Activated naive CD4-positive, alpha-beta T cell treated with anti-CD3 and anti-CD28 coated beads, Interleukin-2, amount 10 ng/mL, durations not matched to agents 7 days and 5 days (primary cell): ENCODE results near the gene MAPKAPK2.
"Not testable (repeated sequence)": the region's sequence is repeated elsewhere in the genome, so short reads cannot be mapped to it uniquely, and the experiment has no call there.

Experiments used
- CTCF ChIA-PET: fragments of 350-600 bp; sonication (Branson Sonifier 250); formaldehyde crosslinking; loops from one replicate; lab custom pipeline; 2021; ENCODE audit warnings: antibody characterized with exemption; lab: Charles Lee
- DNase-seq: peaks from one replicate; pipeline ENCODE4 v3.0.0-alpha.2; 2020
- H3K27ac Mint-ChIP-seq: one replicate; pipeline ENCODE4 v1.8.0; 2021; ENCODE audit warnings: mild to moderate bottlenecking, moderate library complexity, mixed read lengths
- H3K27me3 Mint-ChIP-seq: one replicate; pipeline ENCODE4 v1.8.0; 2021; ENCODE audit warnings: mild to moderate bottlenecking, mixed read lengths
- H3K36me3 Mint-ChIP-seq: one replicate; pipeline ENCODE4 v1.8.0; 2021; ENCODE audit warnings: mixed read lengths
- H3K4me1 Mint-ChIP-seq: one replicate; pipeline ENCODE4 v1.8.0; 2021; ENCODE audit warnings: mixed read lengths
- H3K4me3 Mint-ChIP-seq: one replicate; pipeline ENCODE4 v1.8.0; 2021; ENCODE audit warnings: mild to moderate bottlenecking, moderate library complexity, mixed read lengths
- H3K9me3 Mint-ChIP-seq: one replicate; pipeline ENCODE4 v1.8.0; 2021; ENCODE audit warnings: mixed read lengths

MAPKAPK2 gene

DNA sequence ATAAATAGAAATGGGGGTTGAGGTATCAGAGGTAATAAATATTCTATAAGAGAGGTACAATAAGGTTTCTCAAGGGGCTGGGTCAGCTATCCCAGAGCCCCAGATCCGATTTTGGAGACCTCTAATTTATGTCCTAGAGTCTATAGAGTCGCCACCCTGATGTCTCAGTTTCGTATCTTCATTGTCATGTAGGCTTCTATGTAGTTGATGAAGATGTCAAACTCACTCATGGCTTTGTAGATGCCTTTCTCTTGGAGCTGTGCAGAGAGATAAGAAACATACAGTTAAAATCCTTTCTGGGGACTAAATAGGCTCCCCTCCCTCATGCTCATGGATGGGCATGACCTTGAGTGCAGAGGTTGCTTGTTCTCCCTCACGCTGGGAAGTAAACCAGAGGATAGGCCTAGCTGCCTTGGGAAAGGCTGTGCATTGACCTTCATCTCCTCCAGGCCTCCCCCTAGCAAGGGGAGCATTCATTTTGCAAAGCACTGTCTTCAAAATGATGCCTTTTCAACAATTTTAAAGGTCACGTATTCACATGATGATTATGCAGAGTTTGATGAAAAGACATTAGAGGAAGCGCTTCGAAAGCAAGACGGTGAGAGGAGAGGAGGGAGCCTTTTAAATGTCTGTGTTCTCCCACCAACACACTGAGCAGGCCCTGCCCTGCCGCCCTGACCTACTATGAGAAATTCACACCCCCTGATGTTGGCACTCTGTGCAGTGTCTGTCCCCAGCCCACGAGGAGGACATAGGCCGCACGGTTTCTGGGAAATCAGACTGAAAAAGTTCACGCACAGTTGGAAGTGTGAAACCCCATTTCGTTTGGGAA is 84.0 kb downstream of the MAPKAPK2 start:
- CTCF ChIA-PET, result interaction anchor here (0.7 to 4.3 kb wide), 14 partner anchors 8 to 143 kb away, joined by 3 to 23 read pairs (median 6); no protein-coding TSS in a partner anchor
- Mint-ChIP-seq H3K27me3 (peaks cover 66% of the 10 kb centered on the region), H3K4me1 (peaks cover 71% of the 10 kb centered on the region), H3K27ac (no peak overlapping the region), H3K4me3 (no peak overlapping the region), H3K9me3 (no peaks in the 10 kb centered on the region), H3K36me3 (no peaks in the 10 kb centered on the region)
- DNase-seq, result no peak

DNA sequence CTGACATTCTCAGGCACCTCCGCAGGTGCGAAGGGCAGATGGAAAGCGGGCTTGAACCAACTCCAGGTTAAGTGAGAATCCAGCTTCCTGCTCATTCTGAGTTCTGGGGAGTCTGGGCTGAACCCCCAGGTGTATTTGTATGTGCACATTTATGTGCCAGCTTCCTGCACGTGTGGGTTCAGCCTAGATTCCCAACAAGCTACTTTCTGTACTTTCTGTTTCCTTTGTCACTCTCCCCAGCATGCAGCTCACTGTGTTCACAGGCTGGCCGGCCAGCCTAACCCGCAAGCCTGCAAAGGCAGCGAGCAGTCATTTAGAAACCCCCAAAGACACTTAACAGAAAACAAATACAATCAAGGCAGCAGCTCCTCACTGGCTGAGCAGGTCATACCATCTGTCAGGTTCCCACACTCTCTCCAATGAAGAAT is 84.6 kb downstream of the MAPKAPK2 start:
- Mint-ChIP-seq H3K9me3 (no peaks in the 10 kb centered on the region), H3K36me3 (no peaks in the 10 kb centered on the region), H3K4me1 (peaks cover 75% of the 10 kb centered on the region), H3K27ac (peak overlapping the region; percentile 20), H3K4me3 (no peak overlapping the region), H3K27me3 (peaks cover 66% of the 10 kb centered on the region)
- DNase-seq, result peak; percentile 77
- CTCF ChIA-PET, result interaction anchor here (0.7 to 3.0 kb wide), 12 partner anchors 12 to 143 kb away, joined by 3 to 19 read pairs (median 6); no protein-coding TSS in a partner anchor

DNA sequence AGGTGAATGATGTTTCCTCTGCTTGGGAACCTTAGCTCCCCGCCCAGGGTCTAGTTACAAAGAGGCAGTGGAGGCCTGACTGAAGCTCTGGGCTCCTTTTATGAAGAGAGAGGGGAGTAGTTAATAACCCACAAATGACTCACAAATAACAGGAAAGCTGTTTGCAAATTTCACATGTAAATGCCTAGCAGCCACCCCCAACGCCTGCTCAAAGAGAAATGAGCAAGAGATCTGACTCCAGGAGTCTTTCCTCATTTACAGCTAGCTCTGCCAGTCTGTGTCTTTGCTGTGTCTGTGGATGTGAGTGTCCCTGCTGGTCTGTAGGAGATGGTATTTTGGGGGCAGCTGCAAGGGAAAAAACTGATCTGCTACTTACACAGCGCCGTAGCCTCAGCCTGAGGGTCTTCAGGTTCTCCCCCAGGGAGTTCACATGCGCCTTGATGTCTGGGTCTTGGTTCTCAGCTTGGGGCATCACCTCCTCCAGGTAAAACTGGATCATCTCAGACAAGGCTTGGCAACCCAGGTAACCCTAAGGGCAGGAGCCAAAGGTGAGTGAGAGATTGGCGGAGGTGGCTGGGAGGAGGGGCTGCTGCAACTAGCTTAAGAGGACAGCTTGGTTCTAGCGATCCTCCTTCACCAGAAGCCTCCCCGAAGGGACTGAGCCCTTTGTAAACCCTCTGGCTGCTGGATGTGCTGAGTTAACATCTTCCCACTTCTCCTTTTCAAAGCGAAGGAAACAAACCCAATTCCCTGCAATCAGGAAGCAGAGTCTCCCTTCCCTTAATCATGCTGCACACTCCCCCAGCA is 86.0 kb downstream of the MAPKAPK2 start, which contains the start of gene IL19:
TSS of gene IL19 (plus strand) at position 243 of the 807 bp plus-strand sequence. CDS start 65,890 bp downstream, outside the sequence.
- Mint-ChIP-seq H3K27ac (peak within 1 kb of the TSS; percentile 46), H3K4me3 (no peak within 1 kb of the TSS), H3K9me3 (no peaks in the 10 kb centered on the region), H3K27me3 (peaks cover 76% of the 10 kb centered on the region), H3K36me3 (no peaks in the 10 kb centered on the region), H3K4me1 (peaks cover 75% of the 10 kb centered on the region)
- DNase-seq, result no peak
- CTCF ChIA-PET, result interaction anchor here (0.7 to 3.0 kb wide), 13 partner anchors 8 to 141 kb away, joined by 3 to 19 read pairs (median 4); partner anchors contain the start of gene IL20

DNA sequence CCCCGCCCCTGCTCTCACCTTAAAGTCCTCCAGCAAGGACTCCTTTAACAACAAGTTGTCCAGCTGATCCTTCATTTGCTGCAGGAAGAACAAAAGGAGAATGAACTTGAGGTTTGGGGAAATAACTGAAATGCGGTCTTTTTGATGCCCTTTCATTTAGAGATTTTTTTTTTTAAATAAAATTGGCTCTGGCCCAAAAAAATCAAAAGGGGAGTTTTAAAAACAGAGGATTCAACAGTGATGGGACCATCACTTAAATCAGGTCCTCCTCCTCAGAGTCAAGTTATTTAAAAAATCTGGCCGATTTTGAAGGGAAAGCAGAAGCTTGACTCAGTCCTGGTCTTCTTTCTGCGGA is 86.6 kb downstream of the MAPKAPK2 start:
- H3K4me1 Mint-ChIP-seq, result peaks cover 69% of the 10 kb centered on the region
- DNase-seq, result no peak
- no peaks in the 10 kb centered on the region for H3K9me3 Mint-ChIP-seq
- H3K4me3 Mint-ChIP-seq, result no peak overlapping the region
- peaks cover 79% of the 10 kb centered on the region for H3K27me3 Mint-ChIP-seq
- CTCF ChIA-PET, result interaction anchor here (0.8 to 3.0 kb wide), 6 partner anchors 11 to 140 kb away, joined by 3 to 19 read pairs (median 4); partner anchors contain the start of gene IL20
- H3K27ac Mint-ChIP-seq, result no peak overlapping the region
- no peaks in the 10 kb centered on the region for H3K36me3 Mint-ChIP-seq

DNA sequence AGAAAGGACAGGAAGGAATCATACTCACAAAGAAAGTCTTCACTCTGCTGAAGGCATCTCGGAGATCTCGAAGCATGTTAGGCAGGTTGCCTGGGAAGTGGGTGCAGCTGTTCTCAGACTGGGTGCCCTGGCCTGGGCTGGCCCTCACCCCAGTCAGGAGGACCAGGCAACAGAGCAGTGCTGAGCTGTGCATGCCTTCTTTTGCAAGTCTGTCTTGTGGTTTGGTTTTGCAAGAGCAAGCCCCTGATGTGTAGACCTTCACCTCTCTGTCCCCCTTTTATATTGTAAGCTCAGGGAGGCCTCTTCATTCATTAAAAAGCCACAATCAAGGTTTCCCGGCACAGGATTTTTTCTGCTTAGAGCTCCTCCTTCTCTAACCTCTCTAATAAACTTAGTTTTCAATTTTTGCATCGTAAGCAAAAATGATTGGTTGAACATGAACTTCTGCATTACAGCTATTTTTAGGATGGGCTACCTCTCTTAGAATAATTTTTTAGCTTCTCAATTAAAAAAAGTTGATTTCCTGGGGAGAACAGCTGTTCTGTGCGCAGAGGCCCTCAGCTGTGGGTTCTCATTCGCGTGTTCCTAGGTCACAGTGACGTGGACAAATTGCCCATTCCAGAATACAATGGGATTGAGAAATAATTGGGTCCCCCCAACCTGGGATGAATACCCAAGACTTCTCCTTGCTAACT is 87.7 kb downstream of the MAPKAPK2 start, which contains the start of gene IL10:
TSS of gene IL10 (minus strand) at position 252 of the 695 bp plus-strand sequence. CDS start at position 193, 59 bp downstream.
- no peaks in the 10 kb centered on the region for H3K36me3 Mint-ChIP-seq
- no peak for DNase-seq
- peaks cover 71% of the 10 kb centered on the region for H3K27me3 Mint-ChIP-seq
- no peak within 1 kb of the TSS for H3K27ac Mint-ChIP-seq
- no peak within 1 kb of the TSS for H3K4me3 Mint-ChIP-seq
- no peaks in the 10 kb centered on the region for H3K9me3 Mint-ChIP-seq
- H3K4me1 Mint-ChIP-seq, result peaks cover 59% of the 10 kb centered on the region
- CTCF ChIA-PET, result interaction anchor here (1.1 to 1.6 kb wide), 2 partner anchors 12 to 140 kb away, joined by 4 read pairs; no protein-coding TSS in a partner anchor

GRCh38 chr1:206774093-206774492 is 89.4 kb downstream of the MAPKAPK2 start:
- Mint-ChIP-seq H3K36me3 (no peaks in the 10 kb centered on the region), H3K4me1 (peaks cover 48% of the 10 kb centered on the region), H3K27ac (no peak overlapping the region), H3K27me3 (peaks cover 71% of the 10 kb centered on the region), H3K4me3 (no peak overlapping the region), H3K9me3 (no peaks in the 10 kb centered on the region)
- CTCF ChIA-PET, result interaction anchor here (1.4 to 2.9 kb wide), 2 partner anchors 18 to 39 kb away, joined by 4 to 11 read pairs; no protein-coding TSS in a partner anchor
- DNase-seq, result no peak

DNA sequence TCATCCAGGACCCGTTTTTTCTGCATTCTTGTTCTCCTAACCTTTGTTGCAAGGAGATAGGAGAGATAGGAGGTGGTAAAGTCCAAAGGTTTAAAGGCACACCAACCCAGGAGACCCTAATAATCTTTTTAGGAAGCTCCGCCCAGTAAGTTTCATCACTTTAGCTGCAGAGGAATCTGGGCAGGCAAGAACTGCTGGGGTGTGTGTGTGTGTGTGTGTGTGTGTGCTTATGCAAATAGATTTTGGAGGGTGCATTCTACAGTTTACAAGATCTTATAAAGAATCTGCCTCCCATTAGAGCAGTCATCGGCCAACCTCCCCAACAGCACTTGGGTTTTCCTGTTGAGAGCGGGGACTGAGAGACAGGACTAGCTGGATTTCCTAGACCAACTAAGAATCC is 91.5 kb downstream of the MAPKAPK2 start:
- Mint-ChIP-seq H3K36me3 (no peaks in the 10 kb centered on the region), H3K4me3 (no peak overlapping the region), H3K4me1 (peaks cover 26% of the 10 kb centered on the region), H3K9me3 (no peaks in the 10 kb centered on the region), H3K27ac (no peak overlapping the region), H3K27me3 (peaks cover 54% of the 10 kb centered on the region)
- DNase-seq, result no peak
- CTCF ChIA-PET, result interaction anchor here (1.2 to 2.9 kb wide), 2 partner anchors 8 to 41 kb away, joined by 3 to 11 read pairs; no protein-coding TSS in a partner anchor

GRCh38 chr1:206778031-206778430 is 93.3 kb downstream of the MAPKAPK2 start:
- no peaks in the 10 kb centered on the region for H3K9me3 Mint-ChIP-seq
- peaks cover 23% of the 10 kb centered on the region for H3K4me1 Mint-ChIP-seq
- CTCF ChIA-PET, result interaction anchor here (1.0 to 1.6 kb wide), 3 partner anchors 8 to 51 kb away, joined by 3 to 5 read pairs (median 3); partner anchors contain the start of gene IL19
- no peak overlapping the region for H3K4me3 Mint-ChIP-seq
- peaks cover 40% of the 10 kb centered on the region for H3K27me3 Mint-ChIP-seq
- H3K27ac Mint-ChIP-seq, result no peak overlapping the region
- no peaks in the 10 kb centered on the region for H3K36me3 Mint-ChIP-seq
- DNase-seq, result no peak

DNA sequence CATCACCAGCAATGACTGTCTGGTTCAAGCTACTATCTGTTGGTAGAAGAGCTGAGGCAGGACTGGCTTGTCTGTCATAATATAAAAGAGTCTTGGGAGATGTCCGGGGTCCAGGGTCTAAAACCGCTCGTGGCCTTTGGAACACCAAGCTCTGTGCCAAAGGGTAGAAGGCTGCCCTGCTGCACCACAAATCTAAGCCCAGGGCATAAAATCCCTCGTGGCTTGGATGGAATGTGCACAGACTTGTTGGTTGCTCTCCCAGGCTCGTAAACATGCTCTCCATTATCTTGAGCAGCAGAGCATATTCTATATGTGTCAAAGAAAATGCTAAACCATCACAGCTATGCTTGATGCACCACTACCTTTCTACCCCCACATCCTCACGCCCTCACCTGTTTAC is 94.2 kb downstream of the MAPKAPK2 start:
- Mint-ChIP-seq H3K4me1 (peaks cover 25% of the 10 kb centered on the region), H3K27me3 (peaks cover 31% of the 10 kb centered on the region)
- not testable (repeated sequence) for H3K4me3 Mint-ChIP-seq, DNase-seq, H3K9me3 Mint-ChIP-seq, H3K27ac Mint-ChIP-seq, H3K36me3 Mint-ChIP-seq
- CTCF ChIA-PET, result interaction anchor here (1.1 to 1.6 kb wide), 2 partner anchors 9 to 29 kb away, joined by 3 to 5 read pairs; partner anchors contain the start of gene IL19

GRCh38 chr1:206779638-206780037 is 94.9 kb downstream of the MAPKAPK2 start:
- no peak for DNase-seq
- Mint-ChIP-seq H3K27me3 (peaks cover 30% of the 10 kb centered on the region), H3K36me3 (peaks cover 2% of the 10 kb centered on the region), H3K27ac (no peak overlapping the region), H3K9me3 (no peaks in the 10 kb centered on the region), H3K4me1 (peaks cover 27% of the 10 kb centered on the region), H3K4me3 (no peak overlapping the region)
- CTCF ChIA-PET, result no interaction called here

DNA sequence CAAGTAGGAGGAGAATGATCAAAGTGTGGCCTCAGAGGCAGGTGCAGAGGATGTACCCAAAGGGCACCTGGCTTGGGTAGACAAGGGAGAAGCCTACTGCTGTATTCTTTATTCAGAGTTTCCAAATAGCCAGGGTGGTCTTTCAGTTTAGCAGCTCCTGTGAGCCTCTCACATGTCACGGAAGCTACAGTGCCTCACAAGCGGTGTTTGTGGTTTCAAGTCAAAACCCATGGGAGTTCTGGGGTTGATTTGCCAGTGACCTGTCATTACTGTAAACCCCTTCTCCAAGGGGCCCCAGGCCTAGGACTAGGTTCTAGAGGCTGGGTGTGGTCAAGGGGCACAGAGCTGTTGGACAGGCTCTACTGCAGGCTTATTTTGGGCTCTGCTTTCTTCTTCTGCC is 97.7 kb downstream of the MAPKAPK2 start:
- Mint-ChIP-seq H3K4me1 (peaks cover 54% of the 10 kb centered on the region), H3K27me3 (peaks cover 30% of the 10 kb centered on the region), H3K27ac (no peak overlapping the region), H3K36me3 (peaks cover 4% of the 10 kb centered on the region), H3K4me3 (no peak overlapping the region), H3K9me3 (no peaks in the 10 kb centered on the region)
- no peak for DNase-seq
- CTCF ChIA-PET, result interaction anchor here (1.7 to 4.2 kb wide), 2 partner anchors 44 to 129 kb away, joined by 5 to 11 read pairs; no protein-coding TSS in a partner anchor

- peaks cover 4% of the 10 kb centered on the region for H3K36me3 Mint-ChIP-seq
- H3K27me3 Mint-ChIP-seq, result peaks cover 37% of the 10 kb centered on the region
- H3K4me1 Mint-ChIP-seq, result peaks cover 62% of the 10 kb centered on the region
- CTCF ChIA-PET, result interaction anchor here (0.8 to 4.2 kb wide), 6 partner anchors 12 to 128 kb away, joined by 4 to 11 read pairs (median 6); partner anchors contain the start of gene IL10
- no peak overlapping the region for H3K4me3 Mint-ChIP-seq
- no peak for DNase-seq
- no peaks in the 10 kb centered on the region for H3K9me3 Mint-ChIP-seq
- H3K27ac Mint-ChIP-seq, result no peak overlapping the region
Measured at GRCh38 chr1:206783506-206783905, 98.8 kb downstream of the MAPKAPK2 start.
